Esophagus squamous epithelium (tissue), 4 donors: ENCODE measurements around the gene CCDC180.

Source experiments
- POLR2A ChIP-seq, 4 donors: fragments of 450-650 bp; IDR thresholded peaks; one replicate each; pipeline ENCODE4 v1.6.1; 2017; ENCODE audit warnings: antibody characterized with exemption in 4 of 4, mild to moderate bottlenecking in 4 of 4, moderate library complexity in 3 of 4
- TF ChIP-seq, protein P1 (sequence below), 6 experiments: fragments of 450-650 bp in 4 of 6; fragments of 200-600 bp in 2 of 6; sonication (generic) in 2 of 6; IDR thresholded peaks; one replicate each; pipeline ENCODE4 v1.5.1; 2016 to 2019; ENCODE audit warnings: antibody characterized with exemption in 6 of 6, mild to moderate bottlenecking in 4 of 6, moderate library complexity in 4 of 6

DNA sequence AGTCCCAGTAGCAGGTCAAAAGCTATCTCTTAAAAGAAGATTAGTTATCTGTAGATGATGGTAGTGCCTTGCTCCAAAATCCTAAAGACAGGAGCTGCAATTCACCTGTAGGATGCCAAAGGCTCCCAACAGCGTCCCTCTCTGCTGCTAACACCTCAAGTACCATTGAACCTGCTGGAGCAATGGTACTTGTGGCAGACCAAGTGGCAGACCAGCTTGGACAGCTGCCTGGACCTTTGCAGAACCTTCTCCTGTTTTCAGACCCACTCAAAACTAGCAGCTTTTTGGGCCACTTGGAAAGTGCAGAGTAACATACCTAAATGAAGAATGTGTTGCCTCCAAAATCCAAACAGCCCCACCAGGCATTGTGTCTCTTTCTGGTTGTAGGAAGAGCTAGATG lies 6.9 kb upstream of the CCDC180 start:
- TF ChIP-seq, protein P1, sequence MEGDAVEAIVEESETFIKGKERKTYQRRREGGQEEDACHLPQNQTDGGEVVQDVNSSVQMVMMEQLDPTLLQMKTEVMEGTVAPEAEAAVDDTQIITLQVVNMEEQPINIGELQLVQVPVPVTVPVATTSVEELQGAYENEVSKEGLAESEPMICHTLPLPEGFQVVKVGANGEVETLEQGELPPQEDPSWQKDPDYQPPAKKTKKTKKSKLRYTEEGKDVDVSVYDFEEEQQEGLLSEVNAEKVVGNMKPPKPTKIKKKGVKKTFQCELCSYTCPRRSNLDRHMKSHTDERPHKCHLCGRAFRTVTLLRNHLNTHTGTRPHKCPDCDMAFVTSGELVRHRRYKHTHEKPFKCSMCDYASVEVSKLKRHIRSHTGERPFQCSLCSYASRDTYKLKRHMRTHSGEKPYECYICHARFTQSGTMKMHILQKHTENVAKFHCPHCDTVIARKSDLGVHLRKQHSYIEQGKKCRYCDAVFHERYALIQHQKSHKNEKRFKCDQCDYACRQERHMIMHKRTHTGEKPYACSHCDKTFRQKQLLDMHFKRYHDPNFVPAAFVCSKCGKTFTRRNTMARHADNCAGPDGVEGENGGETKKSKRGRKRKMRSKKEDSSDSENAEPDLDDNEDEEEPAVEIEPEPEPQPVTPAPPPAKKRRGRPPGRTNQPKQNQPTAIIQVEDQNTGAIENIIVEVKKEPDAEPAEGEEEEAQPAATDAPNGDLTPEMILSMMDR (IDR thresholded peaks at IDR 0.05), result no peak
- TF ChIP-seq POLR2A (IDR thresholded peaks at IDR 0.05), result no peak
